Mesenchymal stem cell (in vitro differentiated cells and primary cell): Measurements from ENCODE around the gene GALK2.

Source experiments
- DNase-seq: peaks from one replicate; pipeline ENCODE4 v3.0.0-alpha.2; 2013
- H2AFZ ChIP-seq: one replicate; pipeline ENCODE4 v1.6.1; 2013; ENCODE audit warnings: low read depth, mild to moderate bottlenecking, control low read depth, inconsistent platforms, low read length, moderate library complexity
- H2AK5ac ChIP-seq: 2 replicates; pipeline ENCODE4 v1.6.1; 2013; ENCODE audit warnings: low read length, moderate library complexity, mild to moderate bottlenecking, inconsistent platforms; ENCODE audit not compliant: severe bottlenecking
- H2BK120ac ChIP-seq: one replicate; pipeline ENCODE4 v1.6.1; 2013; ENCODE audit warnings: low read depth, mild to moderate bottlenecking, inconsistent platforms, low read length, moderate library complexity
- H2BK12ac ChIP-seq, 2 experiments: one replicate each; pipeline ENCODE4 v1.6.1; 2013; ENCODE audit warnings: inconsistent platforms in 2 of 2, low read length in 2 of 2, mild to moderate bottlenecking in 2 of 2, moderate library complexity in 2 of 2, control low read depth in 1 of 2
- H2BK15ac ChIP-seq: one replicate; pipeline ENCODE4 v1.6.1; 2013; ENCODE audit warnings: mild to moderate bottlenecking, low read depth, inconsistent platforms; ENCODE audit not compliant: poor library complexity, severe bottlenecking
- H2BK5ac ChIP-seq: 2 replicates; pipeline ENCODE4 v1.6.1; 2013; ENCODE audit warnings: low read depth, mild to moderate bottlenecking, low read length, control low read depth, inconsistent platforms; ENCODE audit not compliant: poor library complexity, severe bottlenecking
- H3K14ac ChIP-seq, 2 experiments: one replicate each; pipeline ENCODE4 v1.6.1; 2013; ENCODE audit warnings: inconsistent platforms in 2 of 2, low read length in 2 of 2, control low read depth in 1 of 2, mild to moderate bottlenecking in 1 of 2, moderate library complexity in 1 of 2
- H3K18ac ChIP-seq, 2 experiments: one replicate each; pipeline ENCODE4 v1.6.1; 2013; ENCODE audit warnings: inconsistent platforms in 2 of 2, low read length in 2 of 2, control low read depth in 1 of 2, low read depth in 1 of 2, mild to moderate bottlenecking in 1 of 2
- H3K23ac ChIP-seq, 2 experiments: one replicate each; pipeline ENCODE4 v1.6.1; 2013; ENCODE audit warnings: inconsistent platforms in 2 of 2, low read length in 2 of 2, mild to moderate bottlenecking in 2 of 2, moderate library complexity in 2 of 2, control low read depth in 1 of 2
- H3K27ac ChIP-seq: 2 replicates; pipeline ENCODE4 v1.5.1; 2013; ENCODE audit warnings: mild to moderate bottlenecking, moderate library complexity, low read length, control low read depth, inconsistent platforms; ENCODE audit not compliant: poor library complexity, severe bottlenecking
- H3K27me3 ChIP-seq, 2 experiments: 2 replicates each; pipeline versions ENCODE4 v1.6.1 to v1.7.0; 2013; ENCODE audit warnings: low read length in 2 of 2, mild to moderate bottlenecking in 2 of 2, moderate library complexity in 2 of 2, control low read depth in 1 of 2, inconsistent platforms in 1 of 2; ENCODE audit not compliant: control insufficient read depth in 1 of 2, insufficient read depth in 1 of 2
- H3K36me3 ChIP-seq, 2 experiments: 2 replicates each; pipeline versions ENCODE4 v1.6.1 to v1.7.0; 2013; ENCODE audit warnings: low read length in 2 of 2, control low read depth in 1 of 2, inconsistent platforms in 1 of 2, low read depth in 1 of 2, mild to moderate bottlenecking in 1 of 2; ENCODE audit not compliant: insufficient read depth in 2 of 2, control insufficient read depth in 1 of 2
- H3K4ac ChIP-seq, 2 experiments: one replicate each; pipeline ENCODE4 v1.6.1; 2013; ENCODE audit warnings: inconsistent platforms in 2 of 2, low read length in 2 of 2, mild to moderate bottlenecking in 2 of 2, moderate library complexity in 2 of 2, control low read depth in 1 of 2, low read depth in 1 of 2
- H3K4me1 ChIP-seq: 2 replicates; pipeline ENCODE4 v1.6.1; 2013; ENCODE audit warnings: low read depth, low read length, control low read depth; ENCODE audit not compliant: control insufficient read depth, insufficient read depth
- H3K4me2 ChIP-seq: 2 replicates; pipeline ENCODE4 v1.6.1; 2013; ENCODE audit warnings: low read length, mild to moderate bottlenecking, inconsistent platforms; ENCODE audit not compliant: poor library complexity, severe bottlenecking
- H3K4me3 ChIP-seq, 2 experiments: 2 replicates each; pipeline versions ENCODE4 v1.5.1 to v1.7.0; 2013; ENCODE audit warnings: low read length in 2 of 2, mild to moderate bottlenecking in 2 of 2, control low read depth in 1 of 2, low read depth in 1 of 2; ENCODE audit not compliant: insufficient read depth in 1 of 2
- H3K79me1 ChIP-seq: replicated peaks from 2 replicates; pipeline ENCODE4 v1.6.1; 2013; ENCODE audit warnings: mild to moderate bottlenecking, control low read depth, low read length, inconsistent platforms; ENCODE audit not compliant: poor library complexity, severe bottlenecking
- H3K9ac ChIP-seq: 2 replicates; pipeline ENCODE4 v1.7.0; 2013; ENCODE audit warnings: mild to moderate bottlenecking, low read length, moderate library complexity
- H3K9me3 ChIP-seq: 2 replicates; pipeline ENCODE4 v1.7.0; 2013; ENCODE audit warnings: mild to moderate bottlenecking, low read length; ENCODE audit not compliant: control insufficient read depth
- H4K8ac ChIP-seq: one replicate; pipeline ENCODE4 v1.6.1; 2013; ENCODE audit warnings: inconsistent platforms, mild to moderate bottlenecking, low read length, moderate library complexity
- H4K91ac ChIP-seq: one replicate; pipeline ENCODE4 v1.6.1; 2013; ENCODE audit warnings: mild to moderate bottlenecking, low read length, inconsistent platforms
- WGBS: methylation state at CpG from one replicate; pipeline ENCODE4 v1.1.7; 2013; ENCODE audit warnings: mixed read lengths; 5-methylcytosine and 5-hydroxymethylcytosine counted together

The GALK2 gene

DNA sequence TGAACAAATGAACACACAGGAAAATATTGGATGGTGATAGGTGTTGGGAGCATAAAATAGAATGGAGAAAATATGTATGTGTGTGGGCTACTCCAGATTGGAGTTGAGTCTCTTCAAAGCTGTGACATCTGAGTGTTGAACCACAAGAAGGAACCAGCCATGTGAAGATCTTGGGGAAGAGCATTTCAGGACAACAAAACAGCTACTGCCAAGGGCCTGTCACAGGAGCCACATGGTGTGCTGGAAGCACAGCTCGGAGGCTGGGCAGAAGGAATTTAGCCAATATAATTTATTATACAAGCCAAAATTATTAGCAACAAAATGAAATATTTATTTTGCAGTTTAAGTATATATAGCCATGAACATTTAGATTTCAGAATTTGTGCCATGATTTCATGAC, 144.7 kb downstream of the GALK2 start:
- no peak overlapping the region for H3K4ac ChIP-seq
- H2BK5ac ChIP-seq, result no peak overlapping the region
- no peak overlapping the region for H3K4me3 ChIP-seq

DNA sequence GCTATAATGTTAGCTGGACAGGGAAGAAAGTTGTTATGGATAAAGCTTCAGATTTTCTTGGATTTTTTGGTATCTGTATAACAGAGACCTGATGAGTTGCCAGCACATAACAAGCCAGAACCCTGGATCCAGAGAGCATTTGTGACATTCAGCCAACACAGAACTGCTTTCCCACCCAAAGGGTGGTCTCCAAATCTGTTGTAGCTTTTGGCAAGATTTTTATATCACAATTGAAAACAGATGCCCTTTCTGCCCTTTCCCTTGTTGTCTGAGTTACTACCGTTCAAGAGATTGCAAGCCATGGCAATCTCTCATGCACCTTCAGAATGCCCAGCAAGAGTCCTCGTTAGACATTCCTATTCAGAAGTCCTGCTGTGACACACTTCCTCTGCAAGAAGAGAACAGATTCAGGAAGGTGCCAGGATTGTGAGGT, 145.4 kb downstream of the GALK2 start:
- H3K4ac ChIP-seq, result no peak overlapping the region
- H2BK15ac ChIP-seq, result no peak overlapping the region
- 29% methylated on average over 1 of the region's 2 CpGs for WGBS
- H3K4me1 ChIP-seq, result peaks cover 4% of the 10 kb centered on the region
- H3K9ac ChIP-seq, result no peak overlapping the region
- no peak overlapping the region for H2BK5ac ChIP-seq
- no peak overlapping the region for H3K27ac ChIP-seq
- H4K8ac ChIP-seq, result no peak overlapping the region
- H3K36me3 ChIP-seq, result peaks cover 7 to 33% of the 10 kb centered on the region in 2 experiments
- H2AFZ ChIP-seq, result no peak overlapping the region
- no peaks in the 10 kb centered on the region for H3K9me3 ChIP-seq
- no peaks in the 10 kb centered on the region for H3K27me3 ChIP-seq
- no peak overlapping the region for H4K91ac ChIP-seq
- H3K4me3 ChIP-seq, result no peak overlapping the region
- H3K14ac ChIP-seq, result no peak overlapping the region
- H3K18ac ChIP-seq, result no peak overlapping the region
- H3K79me1 ChIP-seq, result peaks cover 19% of the 10 kb centered on the region
- H3K4me2 ChIP-seq, result no peak overlapping the region
- H2AK5ac ChIP-seq, result no peak overlapping the region
- no peak for DNase-seq
- no peak overlapping the region for H3K23ac ChIP-seq
- H2BK12ac ChIP-seq, result no peak overlapping the region
- H2BK120ac ChIP-seq, result no peak overlapping the region

More for the DNA sequence above, 144.7 kb downstream of the GALK2 start:
- Histone ChIP-seq H3K18ac (no peak overlapping the region), H3K36me3 (peaks cover 7 to 26% of the 10 kb centered on the region in 2 experiments), H3K27ac (no peak overlapping the region), H2AK5ac (no peak overlapping the region), H3K14ac (no peak overlapping the region), H3K4me2 (no peak overlapping the region), H3K9ac (no peak overlapping the region), H2BK12ac (peak overlapping the region in 1 of 2 experiments; percentile 1), H4K8ac (no peak overlapping the region), H3K79me1 (peaks cover 17% of the 10 kb centered on the region), H3K27me3 (no peaks in the 10 kb centered on the region), H3K9me3 (no peaks in the 10 kb centered on the region), H3K4me1 (peaks cover 4% of the 10 kb centered on the region), H2BK15ac (no peak overlapping the region), H3K23ac (no peak overlapping the region), H4K91ac (no peak overlapping the region), H2AFZ (no peak overlapping the region), H2BK120ac (no peak overlapping the region)
- DNase-seq, result no peak
- no CpG with 5 or more reads among the region's 1 CpG for WGBS

DNA sequence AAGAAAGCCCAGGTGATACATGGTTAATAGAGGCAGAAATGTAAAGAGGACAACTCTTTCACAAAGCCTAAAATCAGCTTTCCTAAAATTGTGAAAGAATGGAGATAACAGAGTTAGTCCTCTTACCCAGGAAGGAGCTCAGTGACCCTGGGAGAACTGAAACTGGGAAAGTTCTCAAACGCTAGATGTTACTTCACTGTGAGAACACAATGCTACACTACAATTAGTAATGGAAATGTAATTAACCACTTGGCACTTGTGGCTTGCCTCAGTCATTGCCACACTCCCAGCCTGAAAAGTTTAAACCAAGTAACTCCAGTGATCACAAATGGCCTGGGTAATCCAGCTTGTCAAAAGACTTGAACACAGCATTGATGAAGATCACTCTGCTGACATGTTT, 150.3 kb downstream of the GALK2 start:
- H3K27ac ChIP-seq, result no peak overlapping the region
- H3K36me3 ChIP-seq, result peaks cover 13 to 48% of the 10 kb centered on the region in 2 experiments
- DNase-seq, result no peak
- H3K14ac ChIP-seq, result no peak overlapping the region
- H2AFZ ChIP-seq, result no peak overlapping the region
- no peaks in the 10 kb centered on the region for H3K9me3 ChIP-seq
- H2BK12ac ChIP-seq, result no peak overlapping the region
- no peak overlapping the region for H2BK120ac ChIP-seq
- H3K9ac ChIP-seq, result no peak overlapping the region
- 75% methylated on average over 1 of the region's 1 CpG for WGBS
- no peak overlapping the region for H4K91ac ChIP-seq
- H3K4ac ChIP-seq, result no peak overlapping the region
- H2BK15ac ChIP-seq, result no peak overlapping the region
- no peak overlapping the region for H3K4me3 ChIP-seq
- H3K4me1 ChIP-seq, result no peaks in the 10 kb centered on the region
- no peak overlapping the region for H2AK5ac ChIP-seq
- no peak overlapping the region for H3K4me2 ChIP-seq
- no peak overlapping the region for H4K8ac ChIP-seq
- H3K27me3 ChIP-seq, result no peaks in the 10 kb centered on the region
- no peak overlapping the region for H3K18ac ChIP-seq
- peaks cover 8% of the 10 kb centered on the region for H3K79me1 ChIP-seq
- H3K23ac ChIP-seq, result no peak overlapping the region
- no peak overlapping the region for H2BK5ac ChIP-seq

DNA sequence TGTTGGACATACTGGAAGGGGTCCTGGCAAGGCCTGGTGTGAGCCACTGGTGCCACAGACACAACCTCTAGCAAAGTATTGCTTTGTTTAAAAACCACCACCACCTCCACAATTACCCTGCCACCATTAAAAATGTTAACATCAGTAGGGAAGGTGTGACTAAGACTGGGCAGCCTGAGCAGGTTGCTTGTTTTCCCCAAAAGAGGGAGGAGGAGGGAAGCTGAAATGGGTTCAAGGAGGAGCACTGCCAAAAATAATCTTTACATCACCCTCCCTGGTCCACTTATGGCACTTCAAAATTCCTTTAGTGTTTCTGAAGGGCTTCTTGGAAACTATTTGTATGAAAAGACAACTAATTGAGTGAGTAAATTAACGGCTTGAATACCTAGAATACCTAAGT, 153.2 kb downstream of the GALK2 start:
- no peak overlapping the region for H2BK5ac ChIP-seq
- no CpG with 5 or more reads among the region's 1 CpG for WGBS

More for the DNA sequence above, 153.2 kb downstream of the GALK2 start:
- H3K4me2 ChIP-seq, result no peak overlapping the region
- H3K4ac ChIP-seq, result no peak overlapping the region
- no peak overlapping the region for H3K18ac ChIP-seq
- no peak overlapping the region for H2BK15ac ChIP-seq
- H3K4me3 ChIP-seq, result no peak overlapping the region
- no peak overlapping the region for H2AK5ac ChIP-seq
- H3K4me1 ChIP-seq, result no peaks in the 10 kb centered on the region
- no peak overlapping the region for H4K8ac ChIP-seq
- no peaks in the 10 kb centered on the region for H3K9me3 ChIP-seq
- DNase-seq, result no peak
- no peak overlapping the region for H3K14ac ChIP-seq
- no peak overlapping the region for H4K91ac ChIP-seq
- H3K79me1 ChIP-seq, result peaks cover 8% of the 10 kb centered on the region
- H2BK120ac ChIP-seq, result no peak overlapping the region
- H3K23ac ChIP-seq, result no peak overlapping the region
- H2BK12ac ChIP-seq, result no peak overlapping the region
- H2AFZ ChIP-seq, result no peak overlapping the region
- peaks cover 13 to 59% of the 10 kb centered on the region in 2 experiments for H3K36me3 ChIP-seq
- H3K9ac ChIP-seq, result no peak overlapping the region
- H3K27ac ChIP-seq, result no peak overlapping the region
- H3K27me3 ChIP-seq, result no peaks in the 10 kb centered on the region
